NCI-H524 (cell line): Measurements from ENCODE around the gene ZSCAN5B.
"Not testable (repeated sequence)": the region's sequence is repeated elsewhere in the genome, so short reads cannot be mapped to it uniquely, and the experiment has no call there.

Experiments used
- DNase-seq, 2 experiments: peaks; one replicate each; lab custom pipeline; 2025; lab: John Stamatoyannopoulos, UW

The ZSCAN5B gene

DNA sequence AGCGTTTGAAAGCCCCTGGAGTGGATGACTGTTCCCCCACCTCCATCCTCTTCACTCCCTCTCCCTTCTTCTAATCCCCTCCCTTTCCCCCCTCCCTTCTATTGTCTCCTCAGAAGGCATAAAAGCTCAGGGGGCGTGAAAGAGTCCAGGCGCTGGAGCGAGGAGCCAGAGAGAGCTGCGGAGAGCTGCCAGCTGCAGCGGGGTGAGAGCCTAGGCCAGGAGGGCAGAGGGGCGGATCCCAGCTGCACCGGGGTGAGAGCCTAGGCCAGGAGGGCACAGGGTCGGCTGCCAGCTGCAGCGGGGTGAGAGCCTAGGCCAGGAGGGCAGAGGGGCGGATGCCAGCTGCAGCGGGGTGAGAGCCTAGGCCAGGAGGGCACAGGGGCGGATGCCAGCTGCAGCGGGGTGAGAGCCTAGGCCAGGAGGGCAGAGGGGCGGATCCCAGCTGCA, 21.7 kb downstream of the ZSCAN5B start, which contains the start of gene GALP:
Gene GALP (plus strand): TSS at position 148 of the 447 bp plus-strand sequence. CDS start 1,101 bp downstream, outside the sequence.
- DNase-seq = peak in 1 of 2 experiments; percentile 16

DNA sequence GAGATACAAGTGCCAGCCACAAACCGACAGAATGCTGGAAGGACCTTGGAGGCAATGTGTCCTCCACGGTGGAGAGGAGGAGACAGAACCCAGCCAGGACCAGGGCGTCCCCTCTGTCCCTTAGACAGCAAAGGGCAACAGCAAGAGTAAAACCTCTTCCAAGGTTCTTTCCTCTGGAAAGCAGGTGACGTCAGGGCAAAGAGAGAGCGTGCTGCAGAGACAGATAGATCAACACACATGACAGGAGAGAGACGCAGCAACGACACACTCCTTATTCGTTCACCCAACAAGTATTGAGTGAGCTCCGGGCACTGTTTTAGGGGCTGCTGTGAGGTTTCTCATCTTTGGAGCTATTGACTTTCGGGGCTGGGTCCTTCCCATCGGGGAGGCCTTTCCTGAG, 23.0 kb downstream of the ZSCAN5B start:
- DNase-seq = no peak

DNA sequence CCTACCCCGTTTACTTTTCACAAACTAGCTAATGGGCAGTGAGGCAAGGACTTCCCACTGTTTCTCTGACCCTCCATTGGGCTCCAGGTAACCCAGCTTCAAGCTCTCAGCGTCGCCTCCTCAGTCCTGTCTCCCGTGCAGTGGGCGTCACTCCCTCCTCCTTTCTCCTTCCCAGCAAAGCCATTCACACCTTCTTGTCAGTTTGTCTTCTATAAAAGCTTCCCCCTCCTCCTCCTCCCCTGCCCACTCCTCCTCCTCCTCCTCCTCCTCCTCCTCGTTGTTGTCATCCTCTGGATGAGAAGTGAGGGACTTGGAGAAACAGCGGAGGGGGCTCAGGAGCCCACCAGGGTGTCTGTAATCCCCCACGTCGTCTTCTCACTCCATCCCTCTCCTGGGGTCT, 23.5 kb downstream of the ZSCAN5B start:
- DNase-seq = no peak

DNA sequence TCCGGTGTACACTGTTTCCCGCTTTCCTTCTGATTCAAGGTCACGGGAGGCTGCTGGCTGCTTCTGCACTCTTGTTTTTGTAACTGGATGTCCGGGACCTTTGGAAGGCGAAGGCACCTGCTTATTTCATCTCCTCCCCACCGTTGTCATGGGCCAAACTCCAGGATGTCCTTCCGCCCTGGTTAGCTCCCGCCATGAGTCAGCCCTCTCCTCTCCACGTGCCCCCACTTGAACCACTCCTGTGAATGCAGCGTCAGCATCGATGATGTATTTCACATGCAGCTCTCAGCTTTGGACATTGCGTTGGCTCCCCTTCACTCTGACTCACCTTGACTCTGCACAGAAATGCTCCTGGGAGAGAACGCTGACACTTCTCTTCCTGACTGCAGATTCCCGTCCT, 27.3 kb downstream of the ZSCAN5B start:
- no peak for DNase-seq

DNA sequence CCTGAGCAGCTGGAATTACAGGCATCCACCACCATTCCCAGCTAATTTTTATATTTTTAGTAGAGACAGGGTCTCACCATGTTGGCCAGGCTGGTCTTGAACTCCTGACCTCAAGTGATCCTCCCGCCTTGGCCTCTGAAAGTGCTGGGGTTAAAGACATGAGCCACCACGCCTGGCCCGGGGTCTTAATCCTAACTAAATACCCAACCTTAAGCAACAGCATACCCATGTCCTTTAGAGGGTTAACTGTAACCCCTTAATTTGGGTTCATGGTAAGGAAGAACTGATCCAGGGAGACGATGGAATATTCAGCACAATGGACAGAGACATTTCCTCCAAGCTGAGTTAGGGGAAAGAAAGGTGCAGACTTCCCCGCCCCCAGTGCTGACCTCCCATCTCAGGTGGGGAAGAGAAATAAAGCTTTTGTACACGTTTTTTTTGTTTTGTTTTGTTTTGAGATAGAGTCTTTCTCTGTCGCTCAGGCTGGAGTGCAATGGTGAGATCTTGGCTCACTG, 30.5 kb downstream of the ZSCAN5B start:
- no peak for DNase-seq

- DNase-seq = no peak
These were observed 34.5 kb downstream of the ZSCAN5B start for GRCh38 chr19:56163097-56163496.

DNA sequence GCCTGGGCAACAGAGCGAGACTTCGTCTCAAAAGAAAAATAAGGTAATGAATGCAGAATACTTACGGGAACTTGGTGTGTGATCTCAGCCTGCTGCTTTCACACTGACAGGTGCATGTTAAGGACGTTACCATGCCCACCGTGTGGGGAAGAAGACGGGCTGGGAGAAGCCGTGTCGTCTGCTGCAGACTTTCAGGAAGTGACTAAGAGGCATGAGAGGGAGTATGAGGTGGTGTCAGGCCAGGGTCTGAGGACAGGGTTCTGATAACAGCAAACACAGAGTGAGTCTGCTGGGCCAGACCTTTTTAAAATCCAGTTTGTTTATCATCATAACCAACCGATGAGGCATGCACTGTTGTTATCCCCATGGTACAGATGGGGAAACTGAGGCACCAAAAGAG, 35.3 kb downstream of the ZSCAN5B start:
- DNase-seq = no peak

DNA sequence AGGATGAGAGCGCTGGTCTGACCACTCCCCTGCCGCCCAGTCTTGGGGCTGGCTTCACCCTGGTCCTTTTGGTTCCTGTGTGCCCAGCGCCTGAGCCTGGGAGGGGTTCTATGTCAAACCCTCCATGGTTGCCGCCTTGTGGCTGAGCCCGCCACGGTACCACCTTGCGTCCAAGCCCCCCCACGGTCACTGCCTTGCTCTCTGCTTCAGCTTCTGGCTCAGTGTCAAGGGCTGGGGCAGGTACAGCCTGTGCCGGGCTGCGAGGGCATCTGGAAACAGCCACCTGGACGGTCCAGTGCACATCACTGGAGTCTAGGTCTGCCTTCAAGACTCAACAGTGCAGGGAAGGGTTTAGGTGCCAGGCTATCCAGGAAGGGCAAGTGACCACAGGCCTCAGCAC, 36.0 kb downstream of the ZSCAN5B start:
- DNase-seq = no peak

DNA sequence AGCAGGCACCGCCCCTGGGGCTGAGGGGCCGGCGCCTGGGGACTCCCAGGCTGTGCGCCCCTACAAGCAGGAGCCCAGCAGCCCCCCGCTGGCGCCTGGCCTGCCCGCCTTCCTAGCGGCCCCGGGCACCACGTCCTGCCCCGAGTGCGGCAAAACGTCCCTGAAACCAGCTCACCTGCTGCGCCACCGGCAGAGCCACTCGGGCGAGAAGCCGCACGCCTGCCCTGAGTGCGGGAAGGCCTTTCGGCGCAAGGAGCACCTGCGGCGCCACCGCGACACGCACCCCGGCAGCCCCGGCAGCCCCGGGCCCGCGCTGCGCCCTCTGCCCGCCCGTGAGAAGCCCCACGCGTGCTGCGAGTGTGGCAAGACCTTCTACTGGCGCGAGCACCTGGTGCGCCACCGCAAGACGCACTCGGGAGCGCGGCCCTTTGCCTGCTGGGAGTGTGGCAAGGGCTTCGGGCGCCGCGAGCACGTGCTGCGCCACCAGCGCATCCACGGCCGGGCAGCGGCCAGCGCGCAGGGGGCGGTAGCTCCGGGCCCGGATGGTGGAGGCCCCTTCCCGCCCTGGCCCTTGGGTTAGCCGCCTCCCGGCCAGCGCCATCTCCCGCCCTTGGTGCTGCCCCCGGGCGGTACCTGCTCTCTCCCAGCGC, 37.8 kb downstream of the ZSCAN5B start:
- DNase-seq = no peak

DNA sequence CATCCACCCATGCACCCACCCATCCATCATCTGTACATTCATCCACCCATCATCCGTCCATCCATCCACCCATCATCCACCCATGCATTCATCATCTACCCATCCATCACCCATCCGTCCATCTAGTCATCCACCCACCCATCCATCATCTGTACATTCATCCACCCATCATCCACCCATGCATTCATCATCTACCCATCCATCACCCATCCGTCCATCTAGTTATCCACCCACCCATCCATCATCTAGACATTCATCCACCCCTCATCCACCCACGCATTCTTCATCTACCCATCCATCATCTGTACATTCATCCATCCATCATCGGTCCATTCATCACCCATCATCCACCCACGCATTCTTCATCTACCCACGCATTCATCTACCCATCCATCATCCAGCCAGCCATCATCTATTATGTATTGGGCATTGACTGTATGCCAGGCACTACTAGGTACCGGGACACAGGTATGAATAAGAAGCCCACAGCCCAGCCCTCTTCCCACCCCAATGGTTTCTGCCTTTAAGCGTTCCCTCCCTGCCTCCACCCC, 38.5 kb downstream of the ZSCAN5B start:
- no peak for DNase-seq

DNA sequence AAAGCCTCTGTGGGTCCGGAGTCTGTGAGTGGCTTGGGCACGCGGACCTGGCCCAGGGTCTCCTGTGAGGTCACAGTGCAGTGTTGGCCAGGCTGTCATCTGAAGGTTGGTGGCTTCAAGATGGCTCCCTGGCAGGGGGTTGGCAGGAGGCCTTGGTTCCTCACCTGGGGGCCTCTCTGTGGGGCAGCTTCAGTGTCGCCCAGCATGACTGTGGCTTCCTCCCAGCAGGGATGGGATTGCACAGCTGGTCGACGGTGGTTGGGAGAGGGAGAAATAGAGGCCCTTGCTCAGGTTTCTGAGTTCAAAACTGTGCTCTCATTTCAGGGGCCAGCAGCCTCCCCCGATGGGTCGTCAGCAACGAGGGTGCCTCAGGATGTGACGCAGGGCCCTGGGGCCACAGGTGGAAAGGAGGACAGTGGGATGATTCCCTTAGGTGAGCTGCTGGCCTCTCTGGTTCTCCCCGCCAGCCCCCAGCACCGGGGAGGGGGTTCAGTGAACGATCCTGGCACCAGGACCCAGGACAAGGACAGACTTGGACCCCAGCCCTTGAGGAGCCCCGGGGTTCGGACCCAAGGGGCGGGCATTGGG, 39.3 kb downstream of the ZSCAN5B start:
- no peak for DNase-seq

DNA sequence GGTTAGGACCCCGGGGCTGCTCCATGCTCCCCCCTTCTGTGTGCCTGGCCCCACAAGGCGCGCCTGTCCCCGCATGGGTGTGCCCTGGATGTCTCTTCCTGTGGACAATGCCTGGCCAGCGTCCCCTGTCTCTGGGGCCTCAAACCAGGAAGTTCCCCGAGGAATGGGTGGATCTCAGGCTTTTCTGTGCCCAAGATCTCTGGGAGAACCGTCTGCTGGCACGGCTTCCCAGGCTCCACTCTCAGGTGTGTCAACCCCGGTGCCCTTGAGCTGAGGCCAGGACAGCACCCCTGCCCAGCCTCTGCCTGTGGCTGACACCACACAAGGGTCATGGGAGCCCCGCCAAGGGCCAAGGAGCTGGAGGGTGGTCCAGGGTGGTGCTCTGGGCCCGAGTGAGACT, 40.8 kb downstream of the ZSCAN5B start:
- no peak for DNase-seq

DNA sequence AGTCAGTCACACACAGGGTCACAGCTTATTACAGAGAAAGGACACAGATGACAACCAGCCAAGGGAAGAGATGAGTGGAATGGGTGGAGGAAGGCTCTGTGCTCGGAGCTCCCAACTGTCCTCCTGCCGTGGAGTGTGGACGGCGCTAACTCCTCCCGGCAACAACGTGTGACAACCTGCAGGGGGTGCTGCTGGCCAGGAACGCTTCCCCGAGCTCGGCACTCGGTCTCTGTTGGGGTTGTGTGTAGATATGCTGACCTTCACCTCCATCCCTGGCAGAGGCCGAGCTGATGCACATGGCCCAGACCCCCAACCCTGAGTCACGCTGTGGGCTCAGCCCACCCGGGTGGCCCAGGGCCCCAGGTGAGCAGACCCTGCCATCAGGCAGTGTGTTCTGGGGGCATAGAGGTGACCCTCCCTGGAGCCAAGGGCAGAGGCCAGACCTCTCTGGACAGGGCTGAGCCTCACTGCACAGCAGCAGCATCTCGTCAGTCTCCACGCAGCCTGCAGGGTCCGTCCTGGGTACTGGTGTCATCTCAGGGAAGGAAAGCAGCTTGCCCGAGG, 42.4 kb downstream of the ZSCAN5B start:
- no peak for DNase-seq

DNA sequence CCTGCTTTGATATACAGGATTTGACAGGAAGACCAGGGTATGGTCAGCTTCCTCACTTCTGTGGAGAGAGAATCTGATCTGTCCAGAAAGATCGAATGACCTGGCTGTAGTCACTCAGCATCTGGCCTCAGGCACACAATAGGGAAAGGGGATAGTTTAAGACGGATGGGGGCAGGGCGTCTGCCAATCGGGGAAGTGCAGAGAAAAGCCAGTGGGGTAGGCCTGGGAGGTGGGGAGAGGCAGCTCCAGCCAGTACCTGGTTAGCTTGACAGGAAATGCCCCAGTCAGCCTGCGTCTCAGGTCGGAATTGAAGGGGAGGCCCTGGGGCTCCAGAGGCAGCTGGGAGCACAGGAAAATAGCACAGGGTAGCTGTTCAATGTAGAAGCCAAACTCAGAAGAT, 44.1 kb downstream of the ZSCAN5B start:
- no peak for DNase-seq

DNA sequence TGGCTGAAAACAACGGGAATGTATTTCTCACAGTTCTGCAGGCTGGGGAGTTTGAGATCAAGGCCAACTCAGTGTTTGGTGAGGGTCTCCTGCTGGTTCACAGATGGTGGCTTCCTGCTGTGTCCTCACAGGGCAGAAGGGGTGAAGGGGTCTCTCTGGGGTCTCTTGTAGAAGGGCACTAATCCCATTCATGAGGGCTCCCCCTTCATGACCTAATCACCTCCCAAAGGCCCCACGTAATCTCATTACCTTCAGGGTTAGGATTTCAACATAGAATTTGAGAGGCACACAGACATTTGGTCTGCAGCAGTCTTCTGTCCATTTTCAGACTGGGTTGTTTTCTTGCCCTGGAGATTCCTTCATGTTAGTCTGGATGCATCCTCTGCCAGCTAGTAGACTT, 44.9 kb downstream of the ZSCAN5B start:
- DNase-seq = no peak

DNA sequence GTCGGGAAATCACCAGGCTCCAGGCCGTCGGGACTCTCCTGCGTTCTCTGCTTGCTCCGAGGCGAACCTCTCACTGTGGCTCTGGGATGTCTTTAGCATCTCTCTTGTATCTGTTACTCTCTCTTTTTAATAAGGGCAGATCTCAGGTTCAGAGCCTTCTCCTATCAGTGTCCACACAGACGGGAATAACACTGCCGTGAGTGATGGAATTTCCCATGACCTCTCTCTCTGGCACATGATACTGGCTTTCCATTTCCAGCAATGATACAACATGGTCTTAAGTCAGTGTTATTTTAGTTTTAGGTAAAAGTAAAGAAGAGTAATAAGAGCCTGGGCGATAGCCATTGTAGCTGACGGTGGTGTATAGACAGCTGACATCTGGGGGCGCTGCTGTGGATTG, 47.2 kb downstream of the ZSCAN5B start:
- no peak for DNase-seq

DNA sequence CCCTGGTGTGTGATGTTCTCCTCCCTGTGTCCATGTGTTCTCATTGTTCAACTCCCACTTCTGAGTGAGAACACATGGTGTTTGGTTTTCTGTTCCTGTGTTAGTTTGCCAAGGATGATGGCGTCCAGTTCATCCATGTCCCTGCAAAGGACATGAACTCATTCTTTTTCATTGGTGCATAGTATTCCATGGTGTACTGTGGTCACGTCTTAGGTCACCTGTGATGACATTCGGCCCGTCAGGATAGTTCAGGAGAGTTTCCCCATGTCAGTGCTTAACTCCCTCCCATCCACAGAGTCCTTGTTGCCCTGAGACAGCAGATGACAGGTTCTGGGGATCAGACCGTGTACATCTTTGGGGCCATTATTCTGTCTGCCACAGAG, 47.9 kb downstream of the ZSCAN5B start:
- DNase-seq = no peak

GRCh38 chr19:56148955-56149655, 48.5 kb downstream of the ZSCAN5B start:
- not testable (repeated sequence) for DNase-seq

DNA sequence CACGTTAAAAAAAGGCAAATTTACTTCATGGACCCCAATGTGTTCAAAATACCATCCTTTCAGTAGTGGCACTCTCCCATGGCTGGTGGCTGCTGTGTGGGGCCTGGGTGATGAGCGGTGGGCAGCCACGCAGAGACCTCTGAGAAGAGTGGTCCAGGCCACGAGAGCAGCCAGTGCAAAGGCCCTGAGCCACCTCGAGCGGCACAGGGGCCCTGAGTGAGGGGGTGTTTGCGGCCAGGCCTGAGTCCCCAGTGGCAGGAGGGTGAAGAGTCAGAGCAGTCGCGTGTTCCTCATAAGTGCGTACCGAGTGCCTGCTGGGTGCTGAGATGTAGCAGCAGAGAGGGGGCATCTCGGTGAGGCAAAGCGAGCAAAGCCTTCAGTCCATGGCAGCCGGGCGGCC, 49.5 kb downstream of the ZSCAN5B start:
- no peak for DNase-seq

DNA sequence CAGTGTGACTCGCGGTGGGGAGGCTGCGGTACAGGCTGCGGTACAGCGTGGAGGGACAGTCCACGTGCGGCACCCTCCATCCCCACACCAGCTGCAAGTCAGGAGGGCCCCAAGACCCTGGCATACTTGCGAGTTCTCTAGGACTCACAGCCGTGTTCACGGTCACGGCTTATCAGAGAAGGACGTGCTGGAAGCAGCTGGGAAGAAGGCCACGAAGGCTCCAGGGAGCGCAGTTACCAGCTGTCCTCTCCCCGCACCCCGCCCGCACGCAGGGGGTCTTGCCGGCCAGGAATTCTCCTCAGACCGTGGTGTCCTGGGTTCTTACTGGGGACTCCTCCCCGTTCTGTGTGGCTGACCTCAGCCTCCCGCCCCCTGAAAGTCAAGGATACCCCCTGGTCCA, 50.3 kb downstream of the ZSCAN5B start:
- DNase-seq = no peak

DNA sequence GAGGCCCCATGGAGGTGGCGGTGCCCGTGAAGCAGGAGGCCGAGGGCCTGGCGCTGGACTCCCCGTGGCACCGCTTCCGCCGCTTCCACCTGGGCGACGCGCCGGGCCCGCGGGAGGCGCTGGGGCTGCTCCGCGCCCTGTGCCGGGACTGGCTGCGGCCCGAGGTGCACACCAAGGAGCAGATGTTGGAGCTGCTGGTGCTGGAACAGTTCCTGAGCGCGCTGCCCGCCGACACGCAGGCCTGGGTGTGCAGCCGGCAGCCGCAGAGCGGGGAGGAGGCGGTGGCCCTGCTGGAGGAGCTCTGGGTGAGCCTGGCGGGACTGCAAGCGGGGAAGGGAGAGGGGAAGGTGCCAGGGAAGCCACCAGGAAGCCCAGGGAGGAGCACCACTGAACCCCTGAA, 50.7 kb downstream of the ZSCAN5B start:
- DNase-seq = no peak

DNA sequence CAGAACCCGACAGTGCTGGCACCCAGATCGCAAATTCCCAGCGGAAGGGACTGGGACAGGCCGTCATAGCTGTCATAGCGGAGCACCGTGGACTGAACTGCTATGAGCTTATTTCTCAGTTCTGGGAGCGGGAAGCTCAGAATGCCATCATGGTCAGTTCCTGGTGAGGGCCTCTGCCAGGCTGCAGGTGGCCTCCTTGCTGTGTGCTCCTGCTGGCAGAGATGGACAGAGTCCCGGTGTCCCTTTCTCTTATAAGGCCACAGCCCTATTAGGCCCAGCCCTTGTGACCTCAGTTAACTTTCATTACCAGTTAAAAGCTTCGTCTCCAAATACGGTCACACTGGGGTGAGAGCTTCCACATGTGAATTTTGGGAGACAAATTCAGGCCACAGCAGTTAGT, 51.9 kb downstream of the ZSCAN5B start:
- DNase-seq = no peak

- no peak for DNase-seq
These were observed 52.8 kb downstream of the ZSCAN5B start for GRCh38 chr19:56144831-56145230.
